Uterus (tissue), 2 donors: ENCODE results near the gene CD72.

ENCODE experiments used
- CTCF ChIP-seq, 4 experiments: fragments of 200-600 bp in 2 of 4; fragments of 450-650 bp in 2 of 4; sonication (generic) in 2 of 4; IDR thresholded peaks; one replicate each; pipeline ENCODE4 v1.5.1; 2016 to 2019; ENCODE audit warnings: antibody characterized with exemption in 4 of 4, mild to moderate bottlenecking in 2 of 4, moderate library complexity in 1 of 4
- POLR2A ChIP-seq, 2 donors: fragments of 450-650 bp; IDR thresholded peaks; one replicate each; pipeline ENCODE4 v1.6.1; 2016; ENCODE audit warnings: antibody characterized with exemption in 2 of 2, mild to moderate bottlenecking in 1 of 2, moderate library complexity in 1 of 2

DNA sequence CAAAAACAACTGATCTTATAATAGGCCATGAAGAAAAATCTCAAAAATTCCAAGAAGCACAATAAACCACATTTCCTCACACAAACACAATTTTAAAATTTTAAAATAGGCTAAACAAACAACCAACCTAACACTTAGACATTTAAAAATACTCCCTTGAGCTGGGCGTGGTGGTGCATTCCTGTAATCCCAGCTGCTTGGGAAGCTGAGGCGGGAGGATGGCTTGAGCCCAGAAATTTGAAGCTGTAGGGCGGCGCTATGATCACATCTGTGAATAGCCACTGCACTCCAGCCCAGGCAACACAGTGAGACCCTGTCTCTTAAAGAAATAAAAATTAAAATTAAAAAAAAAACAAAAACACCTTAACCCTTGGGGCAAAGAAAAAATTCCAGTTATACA lies 50.0 kb downstream of the CD72 start:
- no peak for TF ChIP-seq CTCF (IDR thresholded peaks at IDR 0.05)
- no peak for TF ChIP-seq POLR2A (IDR thresholded peaks at IDR 0.05)
